Measurements from ENCODE around the gene OR4C5. TPM values are rescaled to one million over a fixed set of nuclear protein-coding genes. Genes with fewer than 3 reads are reported as not detected.
"Not testable (repeated sequence)": the region's sequence is repeated elsewhere in the genome, so short reads cannot be mapped to it uniquely, and the experiment has no call there.

The OR4C5 gene
- not detected for total RNA-seq (2013)
- polyA plus RNA-seq: under 1 TPM in 1 of 3 donors, not detected in 2; 0.08 TPM
- not detected in 2 replicates for polyA minus RNA-seq
- 0 to 0.45 (median 0) reads per million in 11 experiments for total RNA-seq

DNA sequence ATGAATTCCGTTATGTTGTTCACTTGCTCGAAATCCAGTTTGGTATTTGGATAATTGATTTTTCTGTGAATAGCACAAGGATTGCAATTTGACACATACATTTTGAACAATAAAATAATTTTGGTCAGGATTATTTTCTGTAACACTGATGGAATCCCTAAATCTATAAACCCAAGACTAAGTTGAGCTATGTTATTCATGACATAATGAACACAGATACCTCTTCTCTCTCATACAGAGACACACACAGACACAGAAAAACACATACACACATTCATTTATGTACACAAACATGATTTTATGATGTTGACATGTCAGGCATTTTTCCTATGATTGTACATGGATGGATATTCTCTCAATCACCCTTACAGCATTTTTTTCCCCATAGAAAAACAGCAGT is at the start of gene OR4C5:
Gene OR4C5 (minus strand): TSS at position 101 of the 400 bp plus-strand sequence. CDS start 0 bp downstream, at position 101.
- H3K9ac ChIP-seq (ENCODE audit: insufficient read depth, low read length, poor library complexity, severe bottlenecking): no peak within 1 kb of the TSS
- Mint-ChIP-seq H3K27me3 (ENCODE audit: low read depth in 3 of 3) (peaks cover 0 to 3% (median 0%) of the 10 kb centered on the region in 3 donors), H3K4me3 (no peak within 1 kb of the TSS), H3K27ac (no peak within 1 kb of the TSS), H3K36me3 (no peaks in the 10 kb centered on the region), H3K9me3 (peaks cover 0 to 4% (median 2%) of the 10 kb centered on the region in 7 donors), H3K4me1 (no peaks in the 10 kb centered on the region)
- no peak within 1 kb of the TSS for H2AFZ ChIP-seq (ENCODE audit: insufficient read depth, low read depth, low read length, poor library complexity, severe bottlenecking)
- no peaks in the 10 kb centered on the region for H3K36me3 ChIP-seq (replicated peaks in 1 of 2; ENCODE audit: control insufficient read depth in 1 of 2, insufficient read depth in 2 of 2, low read length in 2 of 2)
- intact Hi-C loops (cut with micrococcal nuclease): no loop called here
- WGBS (ENCODE audit: insufficient coverage): no CpG with 5 or more reads among the region's 2 CpGs
- no peak within 1 kb of the TSS for H3K4me3 ChIP-seq (replicated peaks in 1 of 3; ENCODE audit: low read depth in 2 of 3, low read length in 3 of 3)
- no peaks in the 10 kb centered on the region for H3K27me3 ChIP-seq (ENCODE audit: control insufficient read depth in 2 of 2, insufficient read depth in 2 of 2, low read length in 2 of 2)
- no peaks in the 10 kb centered on the region for H4K20me1 ChIP-seq (ENCODE audit: insufficient read depth, low read length)
- H3K4me2 ChIP-seq (replicated peaks; ENCODE audit: extremely low read depth, low read length, poor library complexity, severe bottlenecking): no peak within 1 kb of the TSS
- H3K27ac ChIP-seq (ENCODE audit: low read depth in 1 of 2, low read length in 2 of 2): no peak within 1 kb of the TSS
- TF ChIP-seq, protein P1, sequence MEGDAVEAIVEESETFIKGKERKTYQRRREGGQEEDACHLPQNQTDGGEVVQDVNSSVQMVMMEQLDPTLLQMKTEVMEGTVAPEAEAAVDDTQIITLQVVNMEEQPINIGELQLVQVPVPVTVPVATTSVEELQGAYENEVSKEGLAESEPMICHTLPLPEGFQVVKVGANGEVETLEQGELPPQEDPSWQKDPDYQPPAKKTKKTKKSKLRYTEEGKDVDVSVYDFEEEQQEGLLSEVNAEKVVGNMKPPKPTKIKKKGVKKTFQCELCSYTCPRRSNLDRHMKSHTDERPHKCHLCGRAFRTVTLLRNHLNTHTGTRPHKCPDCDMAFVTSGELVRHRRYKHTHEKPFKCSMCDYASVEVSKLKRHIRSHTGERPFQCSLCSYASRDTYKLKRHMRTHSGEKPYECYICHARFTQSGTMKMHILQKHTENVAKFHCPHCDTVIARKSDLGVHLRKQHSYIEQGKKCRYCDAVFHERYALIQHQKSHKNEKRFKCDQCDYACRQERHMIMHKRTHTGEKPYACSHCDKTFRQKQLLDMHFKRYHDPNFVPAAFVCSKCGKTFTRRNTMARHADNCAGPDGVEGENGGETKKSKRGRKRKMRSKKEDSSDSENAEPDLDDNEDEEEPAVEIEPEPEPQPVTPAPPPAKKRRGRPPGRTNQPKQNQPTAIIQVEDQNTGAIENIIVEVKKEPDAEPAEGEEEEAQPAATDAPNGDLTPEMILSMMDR (IDR thresholded peaks at IDR 0.05): no peak
- DNase-seq: no peak
- no peaks in the 10 kb centered on the region for H3K4me1 ChIP-seq (ENCODE audit: control insufficient read depth in 1 of 2, insufficient read depth in 2 of 2, low read length in 2 of 2)
- H3K9me3 ChIP-seq (replicated peaks in 1 of 2; ENCODE audit: control insufficient read depth in 1 of 2, insufficient read depth in 1 of 2, low read length in 2 of 2): peaks cover 0 to 8% of the 10 kb centered on the region in 2 donors
- no peaks in the 10 kb centered on the region for H3K79me2 ChIP-seq (ENCODE audit: insufficient read depth, low read length)

DNA sequence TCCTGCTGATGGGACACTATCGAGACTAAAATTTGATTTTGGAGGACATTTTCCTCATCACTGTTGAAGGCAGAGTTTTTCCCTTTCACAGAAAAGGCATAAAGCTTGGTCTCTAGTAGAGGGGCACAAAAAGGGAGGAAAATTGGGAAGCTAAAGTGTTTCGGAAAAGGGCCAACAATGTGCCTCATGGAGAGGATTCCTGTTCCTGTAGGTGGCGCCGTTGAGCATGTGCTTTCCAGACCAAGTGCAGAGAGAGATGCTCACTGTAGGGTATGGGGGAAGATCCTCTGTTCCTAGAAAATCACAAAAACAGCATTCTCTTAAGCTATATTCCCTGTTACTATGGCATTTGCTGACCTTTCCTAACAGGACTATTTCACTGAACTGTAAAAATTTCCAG is 18.4 kb upstream of the OR4C5 start:
- Histone ChIP-seq H3K27me3 (ENCODE audit: control insufficient read depth in 2 of 2, insufficient read depth in 2 of 2, low read length in 2 of 2) (no peaks in the 10 kb centered on the region), H3K9me3 (replicated peaks in 1 of 2; ENCODE audit: control insufficient read depth in 1 of 2, insufficient read depth in 1 of 2, low read length in 2 of 2) (peaks cover 21 to 38% of the 10 kb centered on the region in 2 donors), H3K4me2 (replicated peaks; ENCODE audit: extremely low read depth, low read length, poor library complexity, severe bottlenecking) (no peak overlapping the region), H3K27ac (ENCODE audit: low read depth in 1 of 2, low read length in 2 of 2) (no peak overlapping the region), H3K36me3 (replicated peaks in 1 of 2; ENCODE audit: control insufficient read depth in 1 of 2, insufficient read depth in 2 of 2, low read length in 2 of 2) (no peaks in the 10 kb centered on the region), H4K20me1 (ENCODE audit: insufficient read depth, low read length) (no peaks in the 10 kb centered on the region), H3K4me1 (ENCODE audit: control insufficient read depth in 1 of 2, insufficient read depth in 2 of 2, low read length in 2 of 2) (no peaks in the 10 kb centered on the region), H3K4me3 (replicated peaks in 1 of 3; ENCODE audit: low read depth in 2 of 3, low read length in 3 of 3) (no peak overlapping the region), H2AFZ (ENCODE audit: insufficient read depth, low read depth, low read length, poor library complexity, severe bottlenecking) (no peak overlapping the region), H3K79me2 (ENCODE audit: insufficient read depth, low read length) (no peaks in the 10 kb centered on the region), H3K9ac (ENCODE audit: insufficient read depth, low read length, poor library complexity, severe bottlenecking) (no peak overlapping the region)
- 100% methylated on average over 1 of the region's 4 CpGs for WGBS (ENCODE audit: insufficient coverage)
- Mint-ChIP-seq H3K9me3 (peaks cover 10 to 38% (median 18%) of the 10 kb centered on the region in 7 donors), H3K27ac (no peak overlapping the region), H3K4me3 (no peak overlapping the region), H3K36me3 (no peaks in the 10 kb centered on the region), H3K4me1 (no peaks in the 10 kb centered on the region), H3K27me3 (ENCODE audit: low read depth in 3 of 3) (no peaks in the 10 kb centered on the region)
- TF ChIP-seq, protein P1 (IDR thresholded peaks at IDR 0.05): no peak
- no peak for DNase-seq
- intact Hi-C loops (cut with micrococcal nuclease): no loop called here

DNA sequence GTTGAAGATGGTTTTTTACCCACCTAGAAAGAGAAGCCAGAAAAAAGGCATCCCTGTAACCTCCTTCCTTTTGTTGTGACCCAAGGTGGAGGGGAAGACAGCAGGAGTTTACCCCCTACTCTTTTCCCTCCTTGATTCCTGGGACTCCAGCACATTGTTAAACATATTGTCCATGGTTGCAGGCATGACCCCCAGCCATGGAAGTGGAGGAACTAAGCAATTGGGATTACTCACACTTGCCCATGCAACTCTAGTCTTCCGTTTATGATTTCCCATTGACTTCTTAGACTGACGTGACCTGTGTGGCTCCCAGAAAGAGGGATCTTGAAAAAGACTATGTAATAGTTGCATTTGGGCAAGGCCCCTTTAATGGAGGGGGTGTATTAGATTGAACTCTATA is 17.9 kb upstream of the OR4C5 start:
- H2AFZ ChIP-seq (ENCODE audit: insufficient read depth, low read depth, low read length, poor library complexity, severe bottlenecking); H3K4me2 ChIP-seq (replicated peaks; ENCODE audit: extremely low read depth, low read length, poor library complexity, severe bottlenecking); H3K9ac ChIP-seq (ENCODE audit: insufficient read depth, low read length, poor library complexity, severe bottlenecking); H3K36me3 ChIP-seq (replicated peaks in 1 of 2; ENCODE audit: control insufficient read depth in 1 of 2, insufficient read depth in 2 of 2, low read length in 2 of 2); H3K4me3 ChIP-seq (replicated peaks in 1 of 3; ENCODE audit: low read depth in 2 of 3, low read length in 3 of 3); intact Hi-C loops (cut with micrococcal nuclease); H3K27ac ChIP-seq (ENCODE audit: low read depth in 1 of 2, low read length in 2 of 2); H4K20me1 ChIP-seq (ENCODE audit: insufficient read depth, low read length); H3K27me3 Mint-ChIP-seq (ENCODE audit: low read depth in 3 of 3); H3K4me1 Mint-ChIP-seq; H3K79me2 ChIP-seq (ENCODE audit: insufficient read depth, low read length); H3K4me1 ChIP-seq (ENCODE audit: control insufficient read depth in 1 of 2, insufficient read depth in 2 of 2, low read length in 2 of 2); H3K36me3 Mint-ChIP-seq; H3K4me3 Mint-ChIP-seq; DNase-seq; H3K27ac Mint-ChIP-seq; H3K27me3 ChIP-seq (ENCODE audit: control insufficient read depth in 2 of 2, insufficient read depth in 2 of 2, low read length in 2 of 2): not testable (repeated sequence)
- H3K9me3 Mint-ChIP-seq: peaks cover 10 to 42% (median 18%) of the 10 kb centered on the region in 7 donors
- no CpG with 5 or more reads among the region's 2 CpGs for WGBS (ENCODE audit: insufficient coverage)
- H3K9me3 ChIP-seq (replicated peaks in 1 of 2; ENCODE audit: control insufficient read depth in 1 of 2, insufficient read depth in 1 of 2, low read length in 2 of 2): peaks cover 25 to 43% of the 10 kb centered on the region in 2 donors
